A549 (cell line): Measurements from ENCODE around the gene CCL2. TPM values are rescaled to one million over a fixed set of nuclear protein-coding genes. Genes with fewer than 3 reads are reported as not detected.

Experiments used
- ATAC-seq, 2 experiments: fragments of 200-7000 bp in 1 of 2; fragments of >200 bp in 1 of 2; cut with Nextera tagmentation in 1 of 2; cut with Tn5 transposase in 1 of 2; 3 replicates each; pipeline versions ENCODE4 v1.8.0 to v1.9.1; 2018 to 2020; ENCODE audit warnings: mild to moderate bottlenecking in 1 of 2, moderate library complexity in 1 of 2
- CTCF ChIA-PET: fragments of 300-600 bp; sonication (Branson Sonifier 250); formaldehyde crosslinking; extraction: SDS; loops from one replicate; lab custom pipeline; 2021; ENCODE audit warnings: antibody characterized with exemption, inconsistent platforms; lab: Yijun Ruan, JAX
- POLR2A ChIA-PET: fragments of 350-600 bp; formaldehyde crosslinking; extraction: SDS; loops from one replicate; lab custom pipeline; 2021; ENCODE audit warnings: antibody characterized with exemption, inconsistent platforms; lab: Yijun Ruan, JAX
- DNase-seq, 2 experiments: peaks; one replicate each; pipeline versions ENCODE4 v3.0.0 to v3.0.0-alpha.2; 2011 to 2016; ENCODE audit warnings: low read depth in 1 of 2, low spot score in 1 of 2
- FAIRE-seq: peaks from 2 replicates; lab custom pipeline; 2011; peaks lifted over from hg19 to GRCh38; lab: Jason Lieb, UNC
- H3K27ac ChIP-seq, 2 experiments: fragments of >200 bp; sonication (Bioruptor Twin); formaldehyde crosslinking; 3 replicates each; pipeline ENCODE4 v1.5.1; 2016 to 2017
- H3K4me1 ChIP-seq: fragments of >200 bp; sonication (Bioruptor Twin); formaldehyde crosslinking; 3 replicates; pipeline ENCODE4 v1.6.1; 2016
- H3K4me2 ChIP-seq: fragments of >200 bp; sonication (Bioruptor Twin); formaldehyde crosslinking; 3 replicates; pipeline ENCODE4 v1.6.1; 2016
- H3K4me3 ChIP-seq: fragments of >200 bp; sonication (Bioruptor Twin); formaldehyde crosslinking; 3 replicates; pipeline ENCODE4 v1.5.1; 2016
- H3K9me3 ChIP-seq: fragments of >200 bp; sonication (Bioruptor Twin); formaldehyde crosslinking; 3 replicates; pipeline ENCODE4 v1.6.1; 2016
- ATOH8 ChIP-seq: fragments of 250-450 bp; sonication (Bioruptor Pico); IDR thresholded peaks from 2 replicates; pipeline ENCODE4 v1.5.0; 2020; ENCODE audit warnings: low read depth, mild to moderate bottlenecking, moderate library complexity
- BHLHE40 ChIP-seq: IDR thresholded peaks from 2 replicates; pipeline ENCODE4 v1.6.1; 2012; ENCODE audit warnings: low read depth, low read length, inconsistent platforms
- CBX2 ChIP-seq: fragments of 200-600 bp; sonication (generic); IDR thresholded peaks from 2 replicates; pipeline ENCODE4 v1.6.1; 2016; ENCODE audit warnings: low read depth, mild to moderate bottlenecking, borderline replicate concordance
- CEBPB ChIP-seq, 2 experiments: fragments of >200 bp in 1 of 2; sonication (Bioruptor Twin) in 1 of 2; formaldehyde crosslinking in 1 of 2; IDR thresholded peaks; 2 replicates each; pipeline ENCODE4 v1.6.1; 2012 to 2016
- EHF ChIP-seq: fragments of 250-450 bp; sonication (Bioruptor Pico); IDR thresholded peaks from 2 replicates; pipeline ENCODE4 v1.5.0; 2020; ENCODE audit warnings: mild to moderate bottlenecking
- EHMT2 ChIP-seq: fragments of 200-600 bp; sonication (generic); IDR thresholded peaks from 2 replicates; pipeline ENCODE4 v1.6.1; 2016; ENCODE audit warnings: antibody characterized with exemption, low read depth, mild to moderate bottlenecking, moderate library complexity
- FOSL2 ChIP-seq, 2 experiments: fragments of 450-650 bp in 1 of 2; fragments of >200 bp in 1 of 2; sonication (Bioruptor Twin) in 1 of 2; formaldehyde crosslinking; IDR thresholded peaks; 2 replicates each; pipeline versions ENCODE4 v1.5.0 to v1.6.1; 2016 to 2020; ENCODE audit warnings: mild to moderate bottlenecking in 1 of 2, moderate library complexity in 1 of 2
- GATA3 ChIP-seq: IDR thresholded peaks from 2 replicates; pipeline ENCODE4 v1.6.1; 2012; ENCODE audit warnings: borderline replicate concordance
- HDAC2 ChIP-seq: fragments of 200-600 bp; sonication (generic); IDR thresholded peaks from 2 replicates; pipeline ENCODE4 v1.6.1; 2016
- HES2 ChIP-seq: fragments of >200 bp; sonication (Bioruptor Twin); formaldehyde crosslinking; IDR thresholded peaks from 2 replicates; pipeline ENCODE4 v1.6.1; 2016
- JUNB ChIP-seq: fragments of >200 bp; sonication (Bioruptor Twin); formaldehyde crosslinking; IDR thresholded peaks from 2 replicates; pipeline ENCODE4 v1.6.1; 2016
- KDM1A ChIP-seq: fragments of 200-600 bp; sonication (generic); IDR thresholded peaks from 2 replicates; pipeline ENCODE4 v1.6.1; 2016; ENCODE audit warnings: low read depth, mild to moderate bottlenecking
- MAFK ChIP-seq: fragments of 450-650 bp; IDR thresholded peaks from 2 replicates; pipeline ENCODE4 v1.6.1; 2014; ENCODE audit not compliant: partially characterized antibody
- MAZ ChIP-seq: fragments of 150-350 bp; IDR thresholded peaks from 2 replicates; pipeline ENCODE4 v1.6.1; 2014; ENCODE audit warnings: antibody characterized with exemption, low read depth, low read length, borderline replicate concordance
- MYC ChIP-seq: IDR thresholded peaks from 2 replicates; pipeline ENCODE4 v1.6.1; 2012; ENCODE audit warnings: mild to moderate bottlenecking, inconsistent platforms, low read length, improper control_type of control experiment, borderline replicate concordance
- NFE2L2 ChIP-seq: fragments of 150-350 bp; conservative IDR thresholded peaks from 2 replicates; pipeline ENCODE4 v1.6.1; 2014; ENCODE audit warnings: low read length
- POLR2AphosphoS2 ChIP-seq: conservative IDR thresholded peaks from 2 replicates; pipeline ENCODE4 v1.6.1; 2012; ENCODE audit warnings: low read length, improper control_type of control experiment, inconsistent platforms
- RARB ChIP-seq: fragments of 250-450 bp; sonication (Bioruptor Pico); IDR thresholded peaks from 2 replicates; pipeline ENCODE4 v1.8.0; 2021; ENCODE audit warnings: mild to moderate bottlenecking, moderate library complexity
- TFCP2L1 ChIP-seq: fragments of 250-450 bp; sonication (Bioruptor Pico); IDR thresholded peaks from 2 replicates; pipeline ENCODE4 v1.5.0; 2021; ENCODE audit warnings: mild to moderate bottlenecking
- TP53 ChIP-seq: fragments of 250-450 bp; sonication (Bioruptor Pico); IDR thresholded peaks from 2 replicates; pipeline ENCODE4 v1.5.0; 2021; ENCODE audit warnings: mild to moderate bottlenecking, moderate library complexity
- USF2 ChIP-seq: fragments of 450-650 bp; IDR thresholded peaks from 2 replicates; pipeline ENCODE4 v1.6.1; 2014; ENCODE audit warnings: antibody characterized with exemption
- ZC3H11A ChIP-seq: fragments of 450-650 bp; IDR thresholded peaks from 2 replicates; pipeline ENCODE4 v1.6.1; 2014; ENCODE audit warnings: antibody characterized with exemption, mild to moderate bottlenecking
- ZFP36 ChIP-seq: fragments of 450-650 bp; IDR thresholded peaks from 2 replicates; pipeline ENCODE4 v1.6.1; 2014; ENCODE audit warnings: borderline replicate concordance; ENCODE audit not compliant: partially characterized antibody
- ZSCAN20 ChIP-seq: fragments of 250-450 bp; sonication (Bioruptor Pico); IDR thresholded peaks from 2 replicates; pipeline ENCODE4 v1.8.0; 2022; ENCODE audit warnings: mild to moderate bottlenecking, moderate library complexity
- WGBS: methylation state at CpG from one replicate; pipeline ENCODE4 v1.1.6; 2017; ENCODE audit errors: missing lambda C conversion rate; 5-methylcytosine and 5-hydroxymethylcytosine counted together
- polyA plus RNA-seq, 4 experiments: library from polyadenylated mRNA; depleted of rRNA in 3 of 4; stranded (reverse); fragments of >200 nt; fragmentation: RNase III in 1 of 4; extraction: RNeasy Plus Mini Kit Qiagen cat#74134 plus additional on column Dnase treatment in 1 of 4; gene quantifications; 2 replicates in 3 of 4; 3 replicates in 1 of 4; pipeline ENCODE4 v1.2.3, GENCODE V29; 2011 to 2017
- TF ChIP-seq, protein P1 (sequence below): IDR thresholded peaks from 2 replicates; pipeline ENCODE4 v1.6.1; 2012; ENCODE audit warnings: low read depth, borderline replicate concordance

The CCL2 gene
- polyA plus RNA-seq, 2 of the 4 experiments (the other 2 are of a cell fraction) = 17.6 to 144 TPM

- Histone ChIP-seq H3K4me1 (0 out of 3 replicates have a peak, but pooled peaks cover 6% of the 10 kb centered on the region), H3K9me3 (no peaks in the 10 kb centered on the region), H3K27ac (peak within 1 kb of the TSS in 1 of 2 experiments; percentile 58; a peak in 2 of 6 replicates), H3K4me2 (no peak within 1 kb of the TSS), H3K4me3 (no peak within 1 kb of the TSS)
- WGBS = 0% methylated on average over 1 of the region's 1 CpG
- TF ChIP-seq ZFP36 (no peak), POLR2AphosphoS2 (no peak), ATOH8 (CRISPR knock-in tag) (no peak), CBX2 (no peak), MYC (no peak), FOSL2 (IDR thresholded peaks at IDR 0.05) (no peak), FOSL2 (CRISPR knock-in tag; IDR thresholded peaks at IDR 0.05) (no peak), BHLHE40 (no peak), HDAC2 (no peak), EHMT2 (no peak)
- POLR2A ChIA-PET = interaction anchor here (0.6 kb wide), 1 partner anchor 13 kb away, joined by 3 read pairs; no protein-coding TSS in a partner anchor
- CTCF ChIA-PET = interaction anchor here (0.5 to 2.1 kb wide), 6 partner anchors 10 to 1685 kb away, joined by 3 to 6 read pairs (median 4); partner anchors contain the start of gene CCL2
- ATAC-seq (peak; percentile 66 to 68; a peak in 5 of 6 replicates), DNase-seq (no peak), FAIRE-seq (no peak)
These were observed 14.9 kb downstream of the CCL2 start, which contains the start of gene CCL7 for GRCh38 chr17:34269969-34270368. Gene CCL7 (plus strand): TSS chr17:34270221. CDS start chr17:34270291, 70 bp downstream.

DNA sequence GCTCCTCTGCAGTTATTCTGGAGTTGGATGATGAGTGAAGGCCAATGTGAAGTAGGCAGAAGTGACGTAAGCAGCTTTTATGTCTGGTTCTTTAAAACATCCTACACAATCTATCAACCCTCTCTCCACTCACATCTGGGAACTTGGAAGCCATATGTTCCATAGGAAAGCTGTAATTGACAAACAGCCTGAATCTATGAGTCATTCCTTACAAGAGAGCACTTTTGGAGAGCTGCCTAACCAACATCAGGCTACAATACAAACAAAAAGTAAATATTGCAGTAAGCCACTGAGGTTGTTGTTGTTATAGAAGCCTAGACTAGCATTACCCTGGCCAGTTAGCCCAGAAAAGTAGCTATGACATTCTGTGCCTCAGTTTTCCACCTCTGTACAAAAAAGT lies 20.8 kb downstream of the CCL2 start:
- Histone ChIP-seq H3K4me3 (no peak overlapping the region), H3K27ac (no peak overlapping the region), H3K9me3 (no peaks in the 10 kb centered on the region), H3K4me1 (peaks cover 10% of the 10 kb centered on the region; the same call in 2 of the 3 replicates), H3K4me2 (peak overlapping the region; percentile 18)
- CTCF ChIA-PET = interaction anchor here (2.1 to 3.5 kb wide), 2 partner anchors 27 to 85 kb away, joined by 7 to 10 read pairs; no protein-coding TSS in a partner anchor
- TF ChIP-seq GATA3 = no peak
- no peak for TF ChIP-seq RARB (CRISPR knock-in tag)
- peak in 1 of 2 experiments; percentile 34; a peak in 1 of 4 replicates for TF ChIP-seq CEBPB (IDR thresholded peaks at IDR 0.05)
- TF ChIP-seq ZSCAN20 = no peak
- no peak for TF ChIP-seq TP53 (CRISPR knock-in tag)
- TF ChIP-seq ZC3H11A = no peak
- TF ChIP-seq KDM1A = no peak
- TF ChIP-seq JUNB = 0 out of 2 replicates have a peak, but pooled peaks have one; percentile 15
- no peak for TF ChIP-seq NFE2L2
- no peak for TF ChIP-seq FOSL2 (IDR thresholded peaks at IDR 0.05)
- peak; percentile 69 for TF ChIP-seq FOSL2 (CRISPR knock-in tag; IDR thresholded peaks at IDR 0.05)
- no peak for TF ChIP-seq MAFK
- no peak for TF ChIP-seq EHF
- TF ChIP-seq USF2 = no peak
- POLR2A ChIA-PET = no interaction called here
- DNase-seq (peak in 1 of 2 experiments; percentile 51), ATAC-seq (peak; percentile 54 to 78; a peak in 4 of 6 replicates), FAIRE-seq (no peak)
- 23% methylated on average over 1 of the region's 1 CpG for WGBS

DNA sequence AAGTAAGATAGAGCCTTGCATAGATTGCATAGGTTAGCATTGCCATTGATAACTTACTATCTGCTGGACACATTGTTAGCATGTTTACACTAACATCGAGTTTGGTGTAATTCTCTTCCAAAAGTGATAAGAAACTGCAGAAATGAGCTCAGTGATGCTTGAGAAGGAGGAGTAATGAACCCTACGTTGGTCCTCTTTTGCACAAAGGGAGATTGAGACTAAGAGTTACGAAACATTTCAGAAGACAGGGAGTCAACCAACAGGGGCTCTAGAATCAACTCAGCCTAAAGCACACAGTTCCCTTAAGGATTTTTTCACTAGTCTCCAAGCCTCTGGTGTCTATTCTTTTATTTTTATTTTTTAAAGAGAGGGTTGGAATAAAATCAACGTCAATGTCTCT lies 21.7 kb downstream of the CCL2 start:
- DNase-seq = no peak

More for the DNA sequence above, 21.7 kb downstream of the CCL2 start:
- H3K4me3 ChIP-seq = no peak overlapping the region
- no peak overlapping the region for H3K4me2 ChIP-seq
- FAIRE-seq (no peak), ATAC-seq (no peak)
- peaks cover 10% of the 10 kb centered on the region; the same call in 2 of the 3 replicates for H3K4me1 ChIP-seq
- ChIA-PET CTCF (interaction anchor here (3.5 kb wide), 1 partner anchor 84 kb away, joined by 10 read pairs; no protein-coding TSS in a partner anchor), POLR2A (no interaction called here)
- 47% methylated on average over 4 of the region's 4 CpGs for WGBS
- no peaks in the 10 kb centered on the region for H3K9me3 ChIP-seq
- TF ChIP-seq HES2 (no peak), ZFP36 (no peak), BHLHE40 (no peak), EHF (no peak), ATOH8 (CRISPR knock-in tag) (no peak), POLR2AphosphoS2 (no peak), TFCP2L1 (CRISPR knock-in tag) (no peak), MAZ (no peak), KDM1A (no peak), ZSCAN20 (no peak), MYC (no peak)
- TF ChIP-seq, protein P1, sequence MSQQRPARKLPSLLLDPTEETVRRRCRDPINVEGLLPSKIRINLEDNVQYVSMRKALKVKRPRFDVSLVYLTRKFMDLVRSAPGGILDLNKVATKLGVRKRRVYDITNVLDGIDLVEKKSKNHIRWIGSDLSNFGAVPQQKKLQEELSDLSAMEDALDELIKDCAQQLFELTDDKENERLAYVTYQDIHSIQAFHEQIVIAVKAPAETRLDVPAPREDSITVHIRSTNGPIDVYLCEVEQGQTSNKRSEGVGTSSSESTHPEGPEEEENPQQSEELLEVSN = no peak
- H3K27ac ChIP-seq = no peak overlapping the region
